ENCODE results near the gene PHACTR4.
"Not testable (repeated sequence)": the region's sequence is repeated elsewhere in the genome, so short reads cannot be mapped to it uniquely, and the experiment has no call there.

PHACTR4 gene

GRCh38 chr1:28374297-28374696 is 4.8 kb downstream of the PHACTR4 start:
- Histone ChIP-seq H3K4me1 (ENCODE audit: insufficient read depth, low read length) (peaks cover 4% of the 10 kb centered on the region; the same call in 1 of the 2 replicates), H3K4me3 (ENCODE audit: low read length) (no peak overlapping the region), H3K9ac (ENCODE audit: low read depth, low read length) (no peak overlapping the region), H3K9me3 (ENCODE audit: insufficient read depth, low read depth, low read length) (no peaks in the 10 kb centered on the region), H3K36me3 (ENCODE audit: insufficient read depth, low read depth, low read length) (peaks cover 6% of the 10 kb centered on the region; the same call in 1 of the 2 replicates), H3K27me3 (ENCODE audit: insufficient read depth, low read length) (no peaks in the 10 kb centered on the region), H3K27ac (ENCODE audit: low read length) (no peak overlapping the region)

GRCh38 chr1:28375598-28375997 is 6.1 kb downstream of the PHACTR4 start:
- H3K4me1 ChIP-seq (ENCODE audit: insufficient read depth, low read length); H3K36me3 ChIP-seq (ENCODE audit: insufficient read depth, low read depth, low read length); H3K27ac ChIP-seq (ENCODE audit: low read length); H3K9ac ChIP-seq (ENCODE audit: low read depth, low read length); H3K27me3 ChIP-seq (ENCODE audit: insufficient read depth, low read length); H3K4me3 ChIP-seq (ENCODE audit: low read length); H3K9me3 ChIP-seq (ENCODE audit: insufficient read depth, low read depth, low read length): not testable (repeated sequence)

- H3K9me3 ChIP-seq (ENCODE audit: insufficient read depth, low read depth, low read length); H3K9ac ChIP-seq (ENCODE audit: low read depth, low read length); H3K27me3 ChIP-seq (ENCODE audit: insufficient read depth, low read length); H3K4me3 ChIP-seq (ENCODE audit: low read length); H3K27ac ChIP-seq (ENCODE audit: low read length); H3K4me1 ChIP-seq (ENCODE audit: insufficient read depth, low read length); H3K36me3 ChIP-seq (ENCODE audit: insufficient read depth, low read depth, low read length): not testable (repeated sequence)
Observed at GRCh38 chr1:28376195-28376594, 6.7 kb downstream of the PHACTR4 start.

- H3K9ac ChIP-seq (ENCODE audit: low read depth, low read length), result no peak overlapping the region
- peaks cover under 1% of the 10 kb centered on the region for H3K36me3 ChIP-seq (ENCODE audit: insufficient read depth, low read depth, low read length)
- H3K27ac ChIP-seq (ENCODE audit: low read length), result no peak overlapping the region
- H3K4me1 ChIP-seq (ENCODE audit: insufficient read depth, low read length), result 0 out of 2 replicates have a peak, but pooled peaks cover 1% of the 10 kb centered on the region
- no peaks in the 10 kb centered on the region for H3K27me3 ChIP-seq (ENCODE audit: insufficient read depth, low read length)
- no peaks in the 10 kb centered on the region for H3K9me3 ChIP-seq (ENCODE audit: insufficient read depth, low read depth, low read length)
- H3K4me3 ChIP-seq (ENCODE audit: low read length), result no peak overlapping the region
Observed at GRCh38 chr1:28378906-28379305, 9.4 kb downstream of the PHACTR4 start.

GRCh38 chr1:28380394-28380793 is 10.9 kb downstream of the PHACTR4 start:
- Histone ChIP-seq H3K27ac (ENCODE audit: low read length) (no peak overlapping the region), H3K27me3 (ENCODE audit: insufficient read depth, low read length) (no peaks in the 10 kb centered on the region), H3K9me3 (ENCODE audit: insufficient read depth, low read depth, low read length) (no peaks in the 10 kb centered on the region), H3K9ac (ENCODE audit: low read depth, low read length) (no peak overlapping the region), H3K36me3 (ENCODE audit: insufficient read depth, low read depth, low read length) (no peaks in the 10 kb centered on the region; the same call in 1 of the 2 replicates), H3K4me3 (ENCODE audit: low read length) (no peak overlapping the region), H3K4me1 (ENCODE audit: insufficient read depth, low read length) (no peaks in the 10 kb centered on the region)

GRCh38 chr1:28383785-28384184 is 14.2 kb downstream of the PHACTR4 start:
- not testable (repeated sequence) for H3K36me3 ChIP-seq (ENCODE audit: insufficient read depth, low read depth, low read length); H3K27ac ChIP-seq (ENCODE audit: low read length); H3K9me3 ChIP-seq (ENCODE audit: insufficient read depth, low read depth, low read length); H3K4me1 ChIP-seq (ENCODE audit: insufficient read depth, low read length); H3K27me3 ChIP-seq (ENCODE audit: insufficient read depth, low read length); H3K9ac ChIP-seq (ENCODE audit: low read depth, low read length); H3K4me3 ChIP-seq (ENCODE audit: low read length)

GRCh38 chr1:28392027-28392652 is 22.6 kb downstream of the PHACTR4 start:
- Histone ChIP-seq H3K4me1 (ENCODE audit: insufficient read depth, low read length) (no peaks in the 10 kb centered on the region), H3K27ac (ENCODE audit: low read length) (no peak overlapping the region), H3K9me3 (ENCODE audit: insufficient read depth, low read depth, low read length) (no peaks in the 10 kb centered on the region), H3K4me3 (ENCODE audit: low read length) (no peak overlapping the region), H3K27me3 (ENCODE audit: insufficient read depth, low read length) (no peaks in the 10 kb centered on the region), H3K36me3 (ENCODE audit: insufficient read depth, low read depth, low read length) (peaks cover 4% of the 10 kb centered on the region; the same call in 1 of the 2 replicates), H3K9ac (ENCODE audit: low read depth, low read length) (no peak overlapping the region)

GRCh38 chr1:28394136-28394535 is 24.6 kb downstream of the PHACTR4 start:
- Histone ChIP-seq H3K4me1 (ENCODE audit: insufficient read depth, low read length) (peaks cover under 1% of the 10 kb centered on the region; the same call in 1 of the 2 replicates), H3K4me3 (ENCODE audit: low read length) (no peak overlapping the region), H3K9me3 (ENCODE audit: insufficient read depth, low read depth, low read length) (no peaks in the 10 kb centered on the region), H3K36me3 (ENCODE audit: insufficient read depth, low read depth, low read length) (peaks cover 8% of the 10 kb centered on the region; the same call in 1 of the 2 replicates), H3K9ac (ENCODE audit: low read depth, low read length) (no peak overlapping the region), H3K27me3 (ENCODE audit: insufficient read depth, low read length) (no peaks in the 10 kb centered on the region), H3K27ac (ENCODE audit: low read length) (no peak overlapping the region)

GRCh38 chr1:28395181-28395580 is 25.6 kb downstream of the PHACTR4 start:
- peaks cover 8% of the 10 kb centered on the region; the same call in 1 of the 2 replicates for H3K4me1 ChIP-seq (ENCODE audit: insufficient read depth, low read length)
- H3K9ac ChIP-seq (ENCODE audit: low read depth, low read length), result no peak overlapping the region
- peaks cover 8% of the 10 kb centered on the region; the same call in 1 of the 2 replicates for H3K36me3 ChIP-seq (ENCODE audit: insufficient read depth, low read depth, low read length)
- no peak overlapping the region for H3K27ac ChIP-seq (ENCODE audit: low read length)
- no peaks in the 10 kb centered on the region for H3K9me3 ChIP-seq (ENCODE audit: insufficient read depth, low read depth, low read length)
- H3K4me3 ChIP-seq (ENCODE audit: low read length), result no peak overlapping the region
- no peaks in the 10 kb centered on the region for H3K27me3 ChIP-seq (ENCODE audit: insufficient read depth, low read length)

- H3K4me3 ChIP-seq (ENCODE audit: low read length), result no peak overlapping the region
- peaks cover 8% of the 10 kb centered on the region for H3K4me1 ChIP-seq (ENCODE audit: insufficient read depth, low read length)
- no peaks in the 10 kb centered on the region for H3K27me3 ChIP-seq (ENCODE audit: insufficient read depth, low read length)
- no peak overlapping the region for H3K9ac ChIP-seq (ENCODE audit: low read depth, low read length)
- H3K9me3 ChIP-seq (ENCODE audit: insufficient read depth, low read depth, low read length), result no peaks in the 10 kb centered on the region
- H3K36me3 ChIP-seq (ENCODE audit: insufficient read depth, low read depth, low read length), result peaks cover 8% of the 10 kb centered on the region; the same call in 1 of the 2 replicates
- no peak overlapping the region for H3K27ac ChIP-seq (ENCODE audit: low read length)
Observed at GRCh38 chr1:28401760-28402159, 32.2 kb downstream of the PHACTR4 start.

- Histone ChIP-seq H3K27me3 (ENCODE audit: insufficient read depth, low read length) (no peaks in the 10 kb centered on the region), H3K27ac (ENCODE audit: low read length) (no peak overlapping the region), H3K9me3 (ENCODE audit: insufficient read depth, low read depth, low read length) (no peaks in the 10 kb centered on the region), H3K36me3 (ENCODE audit: insufficient read depth, low read depth, low read length) (peaks cover 8% of the 10 kb centered on the region), H3K4me3 (ENCODE audit: low read length) (no peak overlapping the region), H3K4me1 (ENCODE audit: insufficient read depth, low read length) (peaks cover 6% of the 10 kb centered on the region; the same call in 1 of the 2 replicates), H3K9ac (ENCODE audit: low read depth, low read length) (no peak overlapping the region)
Observed at GRCh38 chr1:28409090-28409489, 39.5 kb downstream of the PHACTR4 start.

- no peak overlapping the region for H3K4me3 ChIP-seq (ENCODE audit: low read length)
- peaks cover 8% of the 10 kb centered on the region for H3K36me3 ChIP-seq (ENCODE audit: insufficient read depth, low read depth, low read length)
- no peaks in the 10 kb centered on the region for H3K27me3 ChIP-seq (ENCODE audit: insufficient read depth, low read length)
- H3K9me3 ChIP-seq (ENCODE audit: insufficient read depth, low read depth, low read length), result no peaks in the 10 kb centered on the region
- H3K9ac ChIP-seq (ENCODE audit: low read depth, low read length), result no peak overlapping the region
- H3K27ac ChIP-seq (ENCODE audit: low read length), result no peak overlapping the region
- peaks cover 10% of the 10 kb centered on the region; the same call in 1 of the 2 replicates for H3K4me1 ChIP-seq (ENCODE audit: insufficient read depth, low read length)
Observed at GRCh38 chr1:28411656-28412055, 42.1 kb downstream of the PHACTR4 start.

All from iPS-20b (cell line).